Trophoblast cell (in vitro differentiated cells and primary cell): ENCODE data around the gene NRDC.

Source experiments
- DNase-seq, 2 donors: peaks; one replicate each; pipeline ENCODE4 v3.0.0-alpha.2; 2016
- H2AFZ ChIP-seq: 2 replicates; pipeline ENCODE4 v1.6.1; 2013; ENCODE audit warnings: low read length, moderate library complexity, mild to moderate bottlenecking; ENCODE audit not compliant: insufficient read depth, poor library complexity
- H2AK5ac ChIP-seq: 2 replicates; pipeline ENCODE4 v1.6.1; 2013; ENCODE audit warnings: mild to moderate bottlenecking, low read length
- H2BK120ac ChIP-seq: 2 replicates; pipeline ENCODE4 v1.6.1; 2013; ENCODE audit warnings: low read length, mild to moderate bottlenecking, moderate library complexity; ENCODE audit not compliant: insufficient read depth, poor library complexity
- H2BK12ac ChIP-seq: 2 replicates; pipeline ENCODE4 v1.6.1; 2013; ENCODE audit warnings: mild to moderate bottlenecking, low read length, moderate library complexity
- H2BK5ac ChIP-seq: 2 replicates; pipeline ENCODE4 v1.6.1; 2013; ENCODE audit warnings: low read length, low read depth, moderate library complexity, mild to moderate bottlenecking; ENCODE audit not compliant: poor library complexity
- H3K14ac ChIP-seq: 2 replicates; pipeline ENCODE4 v1.6.1; 2013; ENCODE audit warnings: mild to moderate bottlenecking, low read length
- H3K18ac ChIP-seq: 2 replicates; pipeline ENCODE4 v1.6.1; 2013; ENCODE audit warnings: mild to moderate bottlenecking, low read length
- H3K23ac ChIP-seq: 2 replicates; pipeline ENCODE4 v1.6.1; 2013; ENCODE audit warnings: low read length
- H3K27ac ChIP-seq: 2 replicates; pipeline ENCODE4 v1.5.1; 2013; ENCODE audit warnings: low read depth, mild to moderate bottlenecking, inconsistent platforms, low read length, moderate library complexity
- H3K27me3 ChIP-seq: 2 replicates; pipeline ENCODE4 v1.6.1; 2013; ENCODE audit warnings: inconsistent platforms, mild to moderate bottlenecking, low read length, moderate library complexity; ENCODE audit not compliant: insufficient read depth
- H3K36me3 ChIP-seq, 2 experiments: 1 replicate in 1 of 2; 2 replicates in 1 of 2; pipeline ENCODE4 v1.6.1; 2013; ENCODE audit warnings: low read length in 2 of 2, mild to moderate bottlenecking in 2 of 2, moderate library complexity in 1 of 2; ENCODE audit not compliant: insufficient read depth in 2 of 2, control insufficient read depth in 1 of 2
- H3K4ac ChIP-seq: 2 replicates; pipeline ENCODE4 v1.6.1; 2013; ENCODE audit warnings: low read depth, mild to moderate bottlenecking, low read length, moderate library complexity
- H3K4me1 ChIP-seq, 2 experiments: 1 replicate in 1 of 2; 2 replicates in 1 of 2; pipeline ENCODE4 v1.6.1; 2013; ENCODE audit warnings: low read length in 2 of 2, mild to moderate bottlenecking in 2 of 2, moderate library complexity in 1 of 2; ENCODE audit not compliant: insufficient read depth in 2 of 2, control insufficient read depth in 1 of 2
- H3K4me2 ChIP-seq: 2 replicates; pipeline ENCODE4 v1.6.1; 2013; ENCODE audit warnings: inconsistent platforms, mild to moderate bottlenecking, low read length, moderate library complexity
- H3K4me3 ChIP-seq: 2 replicates; pipeline ENCODE4 v1.5.1; 2013; ENCODE audit warnings: mild to moderate bottlenecking, low read depth, low read length, inconsistent platforms
- H3K79me1 ChIP-seq: one replicate; pipeline ENCODE4 v1.6.1; 2013; ENCODE audit warnings: low read length
- H3K79me2 ChIP-seq: 2 replicates; pipeline ENCODE4 v1.6.1; 2013; ENCODE audit warnings: low read length, mild to moderate bottlenecking; ENCODE audit not compliant: control insufficient read depth, insufficient read depth, poor library complexity
- H3K9ac ChIP-seq: 2 replicates; pipeline ENCODE4 v1.6.1; 2013; ENCODE audit warnings: mild to moderate bottlenecking, low read length
- H3K9me3 ChIP-seq: 2 replicates; pipeline ENCODE4 v1.6.1; 2013; ENCODE audit warnings: low read depth, mild to moderate bottlenecking, control low read depth, inconsistent platforms, low read length; ENCODE audit not compliant: insufficient read depth
- H4K12ac ChIP-seq: 2 replicates; pipeline ENCODE4 v1.6.1; 2013; ENCODE audit warnings: low read depth, mild to moderate bottlenecking, low read length, moderate library complexity
- H4K8ac ChIP-seq: 2 replicates; pipeline ENCODE4 v1.6.1; 2013; ENCODE audit warnings: low read depth, mild to moderate bottlenecking, low read length, moderate library complexity
- H4K91ac ChIP-seq: one replicate; pipeline ENCODE4 v1.6.1; 2013; ENCODE audit warnings: low read depth, mild to moderate bottlenecking, low read length, moderate library complexity
- WGBS: extraction: QIAGEN DNeasy Blood & Tissue Kit; methylation state at CpG from one replicate; pipeline ENCODE4 v1.1.7; 2013; ENCODE audit warnings: missing lambda C conversion rate; ENCODE audit not compliant: insufficient read length, insufficient coverage; ENCODE audit errors: extremely low coverage; 5-methylcytosine and 5-hydroxymethylcytosine counted together

The NRDC gene

DNA sequence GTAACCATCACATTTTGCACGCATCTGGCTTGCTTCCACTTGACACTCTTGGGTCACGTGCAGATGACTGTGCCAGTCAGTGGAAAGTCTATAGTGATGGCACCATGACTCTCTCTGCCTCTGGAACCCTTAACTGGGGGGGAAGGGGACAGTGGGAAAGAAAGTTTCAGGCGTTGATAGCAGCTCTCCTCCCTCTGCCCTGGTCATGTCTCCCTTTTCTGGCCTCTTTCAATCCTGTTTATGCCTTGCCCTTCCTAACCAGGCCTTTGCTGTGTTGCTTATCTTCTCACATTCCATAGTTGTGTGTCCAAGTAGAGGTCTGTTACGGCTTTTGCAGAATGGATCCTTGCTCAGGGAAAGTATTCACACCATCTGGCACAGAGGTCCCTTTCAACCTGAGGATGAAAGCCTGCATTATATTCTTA is 93.5 kb downstream of the NRDC start:
- Histone ChIP-seq H4K12ac (no peak overlapping the region), H3K9me3 (no peaks in the 10 kb centered on the region), H3K36me3 (peaks cover 11 to 58% of the 10 kb centered on the region in 2 experiments), H3K4me1 (peaks cover 0 to 3% of the 10 kb centered on the region in 2 experiments), H2BK5ac (no peak overlapping the region), H3K4me3 (no peak overlapping the region), H3K27me3 (no peaks in the 10 kb centered on the region), H4K91ac (no peak overlapping the region), H3K18ac (no peak overlapping the region), H4K8ac (no peak overlapping the region), H2BK120ac (no peak overlapping the region), H3K27ac (no peak overlapping the region), H3K23ac (no peak overlapping the region), H2AK5ac (no peak overlapping the region), H3K4ac (no peak overlapping the region), H2AFZ (no peak overlapping the region), H3K9ac (no peak overlapping the region), H3K79me2 (no peaks in the 10 kb centered on the region), H3K4me2 (no peak overlapping the region), H3K79me1 (no peaks in the 10 kb centered on the region), H3K14ac (no peak overlapping the region), H2BK12ac (no peak overlapping the region)
- no CpG with 5 or more reads among the region's 4 CpGs for WGBS
- peak in 1 of 2 donors; percentile 16 for DNase-seq

DNA sequence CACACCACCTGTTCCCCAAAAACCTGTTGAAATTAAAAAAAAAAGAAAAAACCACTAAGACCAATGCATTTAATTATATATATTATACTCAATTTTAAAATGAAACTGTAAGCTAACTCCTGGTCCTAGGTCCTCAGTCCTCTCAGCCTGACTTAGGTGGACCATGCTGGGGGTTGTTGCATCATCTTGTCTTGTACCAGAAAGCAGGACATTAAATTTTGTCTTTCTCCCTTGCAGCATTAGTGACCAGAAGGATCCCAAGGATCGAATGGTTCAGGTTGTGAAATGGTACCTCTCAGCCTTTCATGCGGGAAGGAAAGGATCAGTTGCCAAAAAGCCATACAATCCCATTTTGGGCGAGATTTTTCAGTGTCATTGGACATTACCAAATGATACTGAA is 97.6 kb downstream of the NRDC start:
- Histone ChIP-seq H2BK12ac (no peak overlapping the region), H2BK120ac (no peak overlapping the region), H3K36me3 (peaks cover 8 to 34% of the 10 kb centered on the region in 2 experiments), H3K79me2 (peaks cover 1% of the 10 kb centered on the region), H4K8ac (no peak overlapping the region), H3K4me2 (no peak overlapping the region), H3K27ac (no peak overlapping the region), H3K4ac (no peak overlapping the region), H3K4me1 (peaks cover 0 to 4% of the 10 kb centered on the region in 2 experiments), H3K27me3 (no peaks in the 10 kb centered on the region), H4K91ac (no peak overlapping the region), H2AK5ac (no peak overlapping the region), H4K12ac (no peak overlapping the region), H3K4me3 (no peak overlapping the region), H2BK5ac (no peak overlapping the region), H2AFZ (no peak overlapping the region), H3K79me1 (peaks cover 2% of the 10 kb centered on the region), H3K14ac (no peak overlapping the region), H3K23ac (no peak overlapping the region), H3K18ac (no peak overlapping the region), H3K9ac (no peak overlapping the region), H3K9me3 (no peaks in the 10 kb centered on the region)
- WGBS = no CpG with 5 or more reads among the region's 3 CpGs
- DNase-seq = no peak

DNA sequence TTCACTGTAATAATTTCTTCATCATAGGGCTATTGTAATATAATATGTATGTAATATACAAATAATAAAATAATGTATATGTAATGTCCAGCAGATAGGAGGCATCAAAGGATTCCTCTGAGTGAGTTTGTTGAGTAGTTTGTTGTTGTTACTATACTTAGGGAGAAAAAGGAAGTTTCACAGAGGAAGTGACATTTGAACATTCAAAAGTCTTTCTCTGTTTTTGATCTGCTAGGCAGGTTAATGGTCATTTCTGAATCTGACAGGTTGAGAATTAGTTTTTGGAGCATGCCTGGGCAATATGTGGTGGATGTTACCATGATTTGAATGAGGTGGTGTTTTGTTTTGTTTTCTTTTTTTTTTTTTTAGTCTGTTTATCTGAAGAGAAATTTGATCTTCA is 102.1 kb downstream of the NRDC start:
- Histone ChIP-seq H3K4ac (no peak overlapping the region), H3K4me1 (peaks cover 0 to 2% of the 10 kb centered on the region in 2 experiments), H2AK5ac (no peak overlapping the region), H4K12ac (no peak overlapping the region), H3K4me2 (no peak overlapping the region), H2BK5ac (no peak overlapping the region), H2AFZ (no peak overlapping the region), H3K9ac (no peak overlapping the region), H3K27ac (no peak overlapping the region), H3K14ac (no peak overlapping the region), H3K9me3 (no peaks in the 10 kb centered on the region), H2BK12ac (no peak overlapping the region), H2BK120ac (no peak overlapping the region), H3K27me3 (no peaks in the 10 kb centered on the region), H4K8ac (no peak overlapping the region), H3K79me1 (peaks cover 2% of the 10 kb centered on the region), H4K91ac (no peak overlapping the region), H3K4me3 (no peak overlapping the region), H3K18ac (no peak overlapping the region), H3K23ac (no peak overlapping the region), H3K79me2 (peaks cover 1% of the 10 kb centered on the region), H3K36me3 (peaks cover 8 to 23% of the 10 kb centered on the region in 2 experiments)
- DNase-seq = no peak

DNA sequence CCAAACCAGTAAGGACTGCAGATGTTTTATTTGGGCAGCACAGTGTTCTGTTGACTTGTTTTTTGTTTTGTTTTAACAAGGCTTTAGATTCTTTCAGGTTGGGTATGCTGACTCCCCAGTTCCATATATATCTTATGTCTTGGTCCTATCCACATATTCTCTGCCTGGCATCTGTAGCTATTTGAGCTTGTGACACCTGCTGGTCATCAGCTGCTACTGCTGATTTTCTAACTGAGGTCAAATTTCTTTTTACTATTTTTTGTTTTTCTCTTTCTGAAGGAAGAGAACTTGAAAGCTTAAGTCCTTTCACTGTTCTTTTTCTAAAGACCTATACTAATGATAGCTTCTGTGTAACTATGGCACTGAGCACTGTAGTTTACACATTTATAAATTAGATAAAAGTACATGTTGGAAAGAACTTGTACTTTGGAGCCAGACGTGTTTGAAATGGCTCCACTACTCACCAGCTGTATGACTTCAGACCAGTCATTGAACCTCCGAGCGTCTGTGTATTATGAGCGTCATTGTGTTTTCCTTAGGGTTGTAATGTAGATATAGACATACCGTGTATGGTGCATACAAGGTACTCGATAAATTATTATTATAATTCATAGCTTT is 109.4 kb downstream of the NRDC start:
- no peak overlapping the region for H3K4me3 ChIP-seq
- no peak overlapping the region for H3K4me2 ChIP-seq
- no peaks in the 10 kb centered on the region for H3K27me3 ChIP-seq
- H3K36me3 ChIP-seq = peaks cover 30 to 42% of the 10 kb centered on the region in 2 experiments
- no peak overlapping the region for H3K14ac ChIP-seq
- H4K8ac ChIP-seq = no peak overlapping the region
- H3K18ac ChIP-seq = no peak overlapping the region
- H2AK5ac ChIP-seq = no peak overlapping the region
- H2BK5ac ChIP-seq = no peak overlapping the region
- peak in 1 of 2 donors; percentile 69 for DNase-seq
- no peak overlapping the region for H2BK120ac ChIP-seq
- no peaks in the 10 kb centered on the region for H3K9me3 ChIP-seq
- no peak overlapping the region for H3K27ac ChIP-seq
- no CpG with 5 or more reads among the region's 6 CpGs for WGBS
- H4K12ac ChIP-seq = no peak overlapping the region
- no peak overlapping the region for H4K91ac ChIP-seq
- H3K4me1 ChIP-seq = no peaks in the 10 kb centered on the region
- H3K9ac ChIP-seq = no peak overlapping the region
- H3K79me1 ChIP-seq = no peaks in the 10 kb centered on the region
- H2AFZ ChIP-seq = no peak overlapping the region
- H2BK12ac ChIP-seq = no peak overlapping the region
- no peaks in the 10 kb centered on the region for H3K79me2 ChIP-seq
- H3K23ac ChIP-seq = no peak overlapping the region
- H3K4ac ChIP-seq = no peak overlapping the region
